Right kidney (tissue), 9 donors: Measurements from ENCODE around the gene PCDHB9.
"Not testable (repeated sequence)": the region's sequence is repeated elsewhere in the genome, so short reads cannot be mapped to it uniquely, and the experiment has no call there.

Experiments used
- DNase-seq: peaks from one replicate; pipeline ENCODE4 v3.0.0-alpha.2; 2016
- long read RNA-seq, 8 donors: transcript quantifications; one replicate each; lab custom pipeline, GENCODE V29; 2026

The PCDHB9 gene
- long read RNA-seq, donor 1, full-length matches to known transcripts = 3 of 3 reads
- long read RNA-seq, donor 1, partial matches to known transcripts = 0 of 3 reads
- long read RNA-seq, donor 1, other reads (novel, unspliced or antisense) = 0 of 3 reads
- long read RNA-seq, donor 2, full-length matches to known transcripts = 5 of 5 reads
- long read RNA-seq, donor 2, partial matches to known transcripts = 0 of 5 reads
- long read RNA-seq, donor 2, other reads (novel, unspliced or antisense) = 0 of 5 reads
- long read RNA-seq, donor 3, full-length matches to known transcripts = 3 of 3 reads
- long read RNA-seq, donor 3, partial matches to known transcripts = 0 of 3 reads
- long read RNA-seq, donor 3, other reads (novel, unspliced or antisense) = 0 of 3 reads
- long read RNA-seq, donor 4, full-length matches to known transcripts = 6 of 6 reads
- long read RNA-seq, donor 4, partial matches to known transcripts = 0 of 6 reads
- long read RNA-seq, donor 4, other reads (novel, unspliced or antisense) = 0 of 6 reads
- long read RNA-seq, donor 5, full-length matches to known transcripts = 5 of 5 reads
- long read RNA-seq, donor 5, partial matches to known transcripts = 0 of 5 reads
- long read RNA-seq, donor 5, other reads (novel, unspliced or antisense) = 0 of 5 reads
- long read RNA-seq, donor 6, full-length matches to known transcripts = 5 of 5 reads
- long read RNA-seq, donor 6, partial matches to known transcripts = 0 of 5 reads
- long read RNA-seq, donor 6, other reads (novel, unspliced or antisense) = 0 of 5 reads
- long read RNA-seq, donor 7, full-length matches to known transcripts = 3 of 3 reads
- long read RNA-seq, donor 7, partial matches to known transcripts = 0 of 3 reads
- long read RNA-seq, donor 7, other reads (novel, unspliced or antisense) = 0 of 3 reads
- long read RNA-seq, donor 8, full-length matches to known transcripts = 6 of 6 reads
- long read RNA-seq, donor 8, partial matches to known transcripts = 0 of 6 reads
- long read RNA-seq, donor 8, other reads (novel, unspliced or antisense) = 0 of 6 reads

GRCh38 chr5:141186897-141187512 lies at the start of gene PCDHB9:
PCDHB9 (plus strand) TSS chr5:141187161; CDS start chr5:141187319, 158 bp downstream.
- DNase-seq = no peak

DNA sequence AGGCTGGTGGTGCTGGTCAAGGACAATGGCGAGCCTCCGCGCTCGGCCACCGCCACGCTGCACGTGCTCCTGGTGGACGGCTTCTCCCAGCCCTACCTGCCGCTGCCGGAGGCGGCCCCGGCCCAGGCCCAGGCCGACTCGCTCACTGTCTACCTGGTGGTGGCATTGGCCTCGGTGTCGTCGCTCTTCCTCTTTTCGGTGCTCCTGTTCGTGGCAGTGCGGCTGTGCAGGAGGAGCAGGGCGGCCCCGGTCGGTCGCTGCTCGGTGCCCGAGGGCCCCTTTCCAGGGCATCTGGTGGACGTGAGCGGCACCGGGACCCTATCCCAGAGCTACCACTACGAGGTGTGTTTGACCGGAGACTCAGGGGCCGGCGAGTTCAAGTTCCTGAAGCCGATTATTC lies 49.6 kb upstream of the PCDHB9 start:
- DNase-seq = not testable (repeated sequence)

- no peak for DNase-seq
Observed at GRCh38 chr5:141149812-141150211, 37.1 kb upstream of the PCDHB9 start, which contains the start of gene PCDHB6. PCDHB6 (plus strand) TSS chr5:141150057; CDS start chr5:141150258, 201 bp downstream.

DNA sequence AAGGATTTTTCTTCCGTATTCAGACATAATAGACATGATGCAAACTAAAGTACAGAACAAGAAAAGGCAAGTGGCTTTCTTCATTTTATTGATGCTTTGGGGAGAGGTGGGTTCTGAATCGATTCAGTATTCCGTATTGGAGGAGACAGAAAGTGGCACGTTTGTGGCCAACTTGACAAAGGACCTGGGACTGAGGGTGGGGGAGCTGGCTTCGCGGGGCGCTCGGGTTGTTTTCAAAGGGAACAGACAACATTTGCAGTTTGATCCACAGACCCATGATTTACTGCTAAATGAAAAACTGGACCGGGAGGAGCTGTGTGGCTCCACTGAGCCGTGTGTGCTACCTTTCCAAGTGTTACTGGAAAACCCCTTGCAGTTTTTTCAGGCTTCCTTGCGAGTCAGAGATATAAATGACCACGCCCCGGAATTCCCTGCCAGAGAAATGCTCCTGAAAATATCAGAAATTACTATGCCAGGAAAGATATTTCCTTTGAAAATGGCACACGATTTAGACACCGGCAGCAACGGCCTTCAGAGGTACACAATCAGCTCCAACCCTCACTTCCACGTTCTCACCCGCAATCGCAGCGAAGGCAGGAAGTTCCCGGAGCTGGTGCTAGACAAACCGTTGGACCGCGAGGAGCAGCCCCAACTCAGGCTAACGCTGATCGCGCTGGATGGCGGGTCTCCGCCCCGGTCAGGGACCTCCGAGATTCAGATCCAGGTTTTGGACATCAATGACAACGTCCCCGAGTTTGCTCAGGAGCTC lies 36.6 kb upstream of the PCDHB9 start:
- DNase-seq = no peak

DNA sequence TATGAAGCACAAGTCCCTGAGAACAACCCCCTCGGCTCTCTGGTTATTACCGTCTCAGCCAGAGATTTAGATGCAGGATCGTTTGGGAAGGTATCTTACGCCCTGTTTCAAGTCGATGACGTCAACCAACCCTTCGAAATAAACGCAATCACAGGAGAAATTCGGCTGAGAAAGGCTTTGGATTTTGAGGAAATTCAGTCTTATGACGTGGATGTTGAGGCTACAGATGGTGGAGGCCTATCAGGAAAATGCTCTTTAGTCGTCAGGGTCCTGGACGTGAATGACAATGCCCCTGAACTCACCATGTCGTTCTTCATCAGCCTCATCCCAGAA lies 36.0 kb upstream of the PCDHB9 start:
- DNase-seq = no peak

DNA sequence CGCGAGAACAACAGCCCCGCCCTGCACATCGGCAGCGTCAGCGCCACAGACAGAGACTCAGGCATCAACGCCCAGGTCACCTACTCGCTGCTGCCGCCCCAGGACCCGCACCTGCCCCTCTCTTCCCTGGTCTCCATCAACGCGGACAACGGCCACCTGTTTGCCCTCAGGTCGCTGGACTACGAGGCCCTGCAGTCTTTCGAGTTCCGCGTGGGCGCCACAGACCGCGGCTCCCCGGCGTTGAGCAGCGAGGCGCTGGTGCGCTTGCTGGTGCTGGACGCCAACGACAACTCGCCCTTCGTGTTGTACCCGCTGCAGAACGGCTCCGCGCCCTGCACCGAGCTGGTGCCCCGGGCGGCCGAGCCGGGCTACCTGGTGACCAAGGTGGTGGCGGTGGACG lies 35.3 kb upstream of the PCDHB9 start:
- not testable (repeated sequence) for DNase-seq

GRCh38 chr5:141152096-141152495 lies 34.9 kb upstream of the PCDHB9 start:
- not testable (repeated sequence) for DNase-seq

- DNase-seq = no peak
Observed at GRCh38 chr5:141155540-141156374, 31.2 kb upstream of the PCDHB9 start.

DNA sequence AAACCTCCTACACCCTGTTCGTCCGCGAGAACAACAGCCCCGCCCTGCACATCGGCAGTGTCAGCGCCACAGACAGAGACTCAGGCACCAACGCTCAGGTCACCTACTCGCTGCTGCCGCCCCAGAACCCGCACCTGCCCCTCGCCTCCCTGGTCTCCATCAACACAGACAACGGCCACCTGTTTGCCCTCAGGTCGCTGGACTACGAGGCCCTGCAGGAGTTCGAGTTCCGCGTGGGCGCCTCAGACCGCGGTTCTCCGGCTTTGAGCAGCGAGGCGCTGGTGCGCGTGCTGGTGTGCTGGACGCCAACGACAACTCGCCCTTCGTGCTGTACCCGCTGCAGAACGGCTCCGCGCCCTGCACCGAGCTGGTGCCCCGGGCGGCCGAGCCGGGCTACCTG lies 29.6 kb upstream of the PCDHB9 start:
- DNase-seq = not testable (repeated sequence)

GRCh38 chr5:141157901-141158300 lies 29.1 kb upstream of the PCDHB9 start:
- DNase-seq = not testable (repeated sequence)

GRCh38 chr5:141172381-141173204 lies 14.4 kb upstream of the PCDHB9 start, which contains the start of gene PCDHB7:
PCDHB7 (plus strand) TSS chr5:141172644; CDS start chr5:141172836, 192 bp downstream.
- peak; percentile 12 for DNase-seq

DNA sequence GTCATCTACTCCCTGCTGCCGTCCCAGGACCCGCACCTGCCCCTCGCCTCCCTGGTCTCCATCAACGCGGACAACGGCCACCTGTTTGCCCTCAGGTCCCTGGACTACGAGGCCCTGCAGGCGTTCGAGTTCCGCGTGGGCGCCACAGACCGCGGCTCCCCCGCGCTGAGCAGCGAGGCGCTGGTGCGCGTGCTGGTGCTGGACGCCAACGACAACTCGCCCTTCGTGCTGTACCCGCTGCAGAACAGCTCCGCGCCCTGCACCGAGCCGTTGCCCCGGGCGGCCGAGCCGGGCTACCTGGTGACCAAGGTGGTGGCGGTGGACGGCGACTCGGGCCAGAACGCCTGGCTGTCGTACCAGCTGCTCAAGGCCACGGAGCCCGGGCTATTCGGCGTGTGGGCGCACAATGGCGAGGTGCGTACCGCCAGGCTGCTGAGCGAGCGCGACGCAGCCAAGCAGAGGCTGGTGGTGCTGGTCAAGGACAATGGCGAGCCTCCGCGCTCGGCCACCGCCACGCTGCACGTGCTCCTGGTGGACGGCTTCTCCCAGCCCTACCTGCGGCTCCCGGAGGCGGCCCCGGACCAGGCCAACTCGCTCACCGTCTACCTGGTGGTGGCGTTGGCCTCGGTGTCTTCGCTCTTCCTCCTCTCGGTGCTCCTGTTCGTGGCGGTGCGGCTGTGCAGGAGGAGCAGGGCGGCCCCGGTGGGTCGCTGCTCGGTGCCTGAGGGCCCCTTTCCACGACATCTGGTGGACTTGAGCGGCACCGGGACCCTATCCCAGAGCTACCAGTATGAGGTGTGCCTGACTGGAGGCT lies 12.5 kb upstream of the PCDHB9 start:
- not testable (repeated sequence) for DNase-seq

DNA sequence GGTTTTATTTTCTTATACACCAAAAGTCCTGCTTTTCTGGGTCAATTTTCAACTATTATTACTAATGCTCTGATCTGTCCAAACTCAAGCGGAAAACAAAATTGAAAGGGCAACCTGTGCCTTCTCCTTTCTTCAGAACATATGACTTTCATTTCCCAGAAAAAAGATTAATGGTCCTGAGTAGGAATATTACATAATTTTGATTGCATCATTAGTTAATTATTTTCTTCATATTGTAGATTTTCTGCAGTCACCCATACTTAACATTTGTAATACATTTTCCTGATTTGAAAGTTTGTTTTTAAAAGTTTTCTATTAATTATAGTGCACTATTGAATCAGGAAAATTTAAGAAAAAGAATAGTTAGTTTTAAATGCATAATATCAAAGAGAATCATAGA lies 11.0 kb upstream of the PCDHB9 start:
- no peak for DNase-seq

- DNase-seq = not testable (repeated sequence)
Observed at GRCh38 chr5:141177577-141178191, 9.3 kb upstream of the PCDHB9 start, which contains the start of gene PCDHB8. PCDHB8 (plus strand) TSS chr5:141177790; CDS start chr5:141178035, 245 bp downstream.

- not testable (repeated sequence) for DNase-seq
Observed at GRCh38 chr5:141179371-141179770, 7.6 kb upstream of the PCDHB9 start.

DNA sequence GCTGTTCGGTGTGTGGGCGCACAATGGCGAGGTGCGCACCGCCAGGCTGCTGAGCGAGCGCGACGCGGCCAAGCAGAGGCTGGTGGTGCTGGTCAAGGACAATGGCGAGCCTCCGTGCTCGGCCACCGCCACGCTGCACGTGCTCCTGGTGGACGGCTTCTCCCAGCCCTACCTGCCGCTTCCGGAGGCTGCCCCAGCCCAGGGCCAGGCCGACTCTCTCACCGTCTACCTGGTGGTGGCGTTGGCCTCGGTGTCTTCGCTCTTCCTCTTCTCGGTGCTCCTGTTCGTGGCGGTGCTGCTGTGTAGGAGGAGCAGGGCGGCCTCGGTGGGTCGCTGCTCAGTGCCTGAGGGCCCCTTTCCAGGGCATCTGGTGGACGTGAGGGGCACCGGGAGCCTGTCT lies 7.1 kb upstream of the PCDHB9 start:
- DNase-seq = not testable (repeated sequence)

GRCh38 chr5:141180313-141180712 lies 6.6 kb upstream of the PCDHB9 start:
- no peak for DNase-seq

DNA sequence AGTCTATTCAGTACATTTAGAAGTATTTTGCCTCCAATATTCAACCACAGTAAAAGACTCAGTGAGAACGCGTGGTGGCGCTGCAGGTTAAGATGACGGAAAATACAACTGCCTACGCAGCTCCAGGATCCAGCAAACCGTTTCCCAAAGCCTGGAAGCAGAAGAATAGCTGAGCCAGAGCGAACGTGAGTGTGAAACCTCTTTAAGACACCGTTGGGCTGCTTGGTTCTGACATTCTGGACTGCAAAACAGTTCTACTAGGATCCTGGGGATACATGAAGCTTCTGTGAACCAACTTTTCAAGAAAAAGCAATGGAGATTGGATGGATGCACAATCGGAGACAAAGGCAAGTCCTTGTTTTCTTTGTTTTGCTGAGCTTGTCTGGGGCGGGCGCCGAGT lies 4.7 kb upstream of the PCDHB9 start, which contains the start of gene PCDHB16:
Gene PCDHB16, plus strand, starts transcription at position 140 of the 400 bp plus-strand sequence. Its CDS starts 173 bp downstream, at position 313.
- DNase-seq = no peak
